Fibroblast of mammary gland (primary cell): ENCODE results near the gene KCTD21.

Experiments
- DNase-seq: peaks from one replicate; pipeline ENCODE4 v3.0.0-alpha.2; 2010; ENCODE audit warnings: low read depth
- H3K4me3 ChIP-seq: 2 replicates; pipeline ENCODE4 v1.5.1; 2011; ENCODE audit warnings: low read depth, mild to moderate bottlenecking, low read length, moderate library complexity; ENCODE audit not compliant: control insufficient read depth
- TF ChIP-seq, protein P1 (sequence below): conservative IDR thresholded peaks from 2 replicates; pipeline ENCODE4 v1.5.1; 2011; ENCODE audit warnings: low read depth, low read length, inconsistent platforms; ENCODE audit not compliant: control insufficient read depth, insufficient read depth

Gene KCTD21

DNA sequence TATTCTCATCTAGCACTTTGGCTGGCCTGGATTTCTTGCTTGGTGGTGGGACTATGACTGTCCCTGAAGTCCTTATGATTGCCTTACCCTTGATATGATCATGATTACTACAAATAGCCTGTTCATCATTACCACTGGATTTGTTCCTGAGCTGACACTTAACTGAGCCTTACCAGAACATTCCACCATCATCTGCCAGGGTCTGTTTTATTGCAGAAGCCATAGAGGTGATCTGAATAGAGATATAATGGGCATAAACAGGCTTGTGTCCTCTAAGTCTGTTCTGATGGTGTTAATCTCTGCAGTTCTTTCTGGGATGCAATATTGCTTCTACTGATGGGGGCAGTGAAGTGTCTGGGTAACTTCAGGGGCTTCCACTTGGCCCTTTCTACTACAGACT, 36.6 kb downstream of the KCTD21 start:
- no peak for DNase-seq
- no peak overlapping the region for H3K4me3 ChIP-seq
- TF ChIP-seq, protein P1, sequence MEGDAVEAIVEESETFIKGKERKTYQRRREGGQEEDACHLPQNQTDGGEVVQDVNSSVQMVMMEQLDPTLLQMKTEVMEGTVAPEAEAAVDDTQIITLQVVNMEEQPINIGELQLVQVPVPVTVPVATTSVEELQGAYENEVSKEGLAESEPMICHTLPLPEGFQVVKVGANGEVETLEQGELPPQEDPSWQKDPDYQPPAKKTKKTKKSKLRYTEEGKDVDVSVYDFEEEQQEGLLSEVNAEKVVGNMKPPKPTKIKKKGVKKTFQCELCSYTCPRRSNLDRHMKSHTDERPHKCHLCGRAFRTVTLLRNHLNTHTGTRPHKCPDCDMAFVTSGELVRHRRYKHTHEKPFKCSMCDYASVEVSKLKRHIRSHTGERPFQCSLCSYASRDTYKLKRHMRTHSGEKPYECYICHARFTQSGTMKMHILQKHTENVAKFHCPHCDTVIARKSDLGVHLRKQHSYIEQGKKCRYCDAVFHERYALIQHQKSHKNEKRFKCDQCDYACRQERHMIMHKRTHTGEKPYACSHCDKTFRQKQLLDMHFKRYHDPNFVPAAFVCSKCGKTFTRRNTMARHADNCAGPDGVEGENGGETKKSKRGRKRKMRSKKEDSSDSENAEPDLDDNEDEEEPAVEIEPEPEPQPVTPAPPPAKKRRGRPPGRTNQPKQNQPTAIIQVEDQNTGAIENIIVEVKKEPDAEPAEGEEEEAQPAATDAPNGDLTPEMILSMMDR, result no peak

DNA sequence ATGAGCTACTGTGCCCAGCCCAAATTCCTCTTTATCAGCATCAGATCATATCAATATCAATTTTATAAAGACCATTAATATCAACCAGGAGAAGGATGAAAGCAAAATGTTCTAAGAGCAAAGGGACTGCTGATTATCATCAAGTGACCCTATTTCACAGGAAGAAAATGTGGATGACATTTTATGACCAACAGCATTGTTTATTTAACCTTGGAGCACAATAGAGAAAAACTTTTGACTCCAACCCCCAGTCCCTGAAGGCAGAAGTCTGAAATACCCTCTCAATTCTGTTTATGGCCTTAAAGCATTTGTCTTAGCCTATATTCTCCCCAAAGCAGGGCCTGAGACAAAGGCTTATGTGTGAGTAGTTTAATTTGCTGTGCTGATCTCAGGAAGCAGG, 37.7 kb downstream of the KCTD21 start:
- TF ChIP-seq, protein P1, result no peak
- no peak overlapping the region for H3K4me3 ChIP-seq
- no peak for DNase-seq

DNA sequence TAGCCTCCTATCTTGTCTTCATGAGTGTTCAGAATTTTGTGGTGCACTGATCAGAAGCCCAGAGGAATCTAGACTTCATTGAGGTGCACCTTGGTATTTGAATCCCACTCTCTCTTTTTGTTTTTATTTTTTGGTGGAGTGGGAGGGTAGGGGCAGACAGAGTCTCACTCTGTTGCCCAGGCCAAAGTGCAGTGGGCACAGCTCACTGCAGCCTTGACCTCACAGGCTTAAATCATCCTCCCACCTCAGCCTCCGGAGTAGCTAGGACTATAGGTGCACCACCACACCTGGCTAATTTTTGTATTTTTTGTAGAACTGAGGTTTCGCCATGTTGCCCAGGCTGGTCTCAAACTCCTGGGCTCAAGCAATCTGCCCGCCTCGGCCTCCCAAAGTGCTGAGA, 38.1 kb downstream of the KCTD21 start:
- no peak for DNase-seq
- H3K4me3 ChIP-seq, result no peak overlapping the region
- TF ChIP-seq, protein P1, result no peak

DNA sequence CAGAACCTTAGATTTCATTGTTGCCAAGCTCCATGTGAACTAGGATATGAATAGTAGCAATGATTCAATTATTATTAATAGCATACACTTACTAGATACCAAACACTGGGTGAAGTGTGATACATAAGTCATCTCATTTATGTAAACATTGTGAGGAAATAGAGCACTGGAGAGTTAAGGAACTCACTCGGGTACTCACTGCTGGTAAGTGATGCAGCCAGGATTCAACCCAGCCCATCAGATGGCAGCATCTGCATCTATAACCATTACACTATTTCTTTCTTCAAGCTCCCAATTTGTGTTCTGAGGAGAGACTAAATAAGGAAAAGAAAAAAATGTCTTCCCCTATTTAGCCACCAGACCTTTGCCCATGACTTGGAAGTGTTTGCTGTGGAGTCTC, 38.8 kb downstream of the KCTD21 start:
- TF ChIP-seq, protein P1, result peak; percentile 35
- no peak overlapping the region for H3K4me3 ChIP-seq
- DNase-seq, result peak; percentile 80

DNA sequence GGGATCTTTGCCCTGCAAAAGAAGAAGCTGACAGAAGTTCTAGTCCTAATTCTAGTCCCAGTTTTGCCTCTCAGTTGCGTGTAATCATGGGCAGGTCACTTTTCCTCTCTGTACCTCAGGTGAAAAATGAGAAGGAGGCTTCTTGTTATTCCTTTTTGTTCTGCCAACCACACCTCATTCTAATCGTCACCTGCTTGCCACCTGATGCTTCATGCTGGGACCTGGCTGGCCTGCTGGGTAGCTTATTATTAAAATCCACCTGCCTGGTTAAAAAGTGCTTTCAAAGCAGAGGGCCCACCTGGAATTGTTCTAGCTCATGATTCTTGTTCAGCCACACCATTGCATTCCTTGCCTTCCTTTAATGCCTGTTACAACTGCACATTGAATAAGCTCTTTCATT, 40.6 kb downstream of the KCTD21 start:
- H3K4me3 ChIP-seq, result no peak overlapping the region
- TF ChIP-seq, protein P1, result no peak
- no peak for DNase-seq

DNA sequence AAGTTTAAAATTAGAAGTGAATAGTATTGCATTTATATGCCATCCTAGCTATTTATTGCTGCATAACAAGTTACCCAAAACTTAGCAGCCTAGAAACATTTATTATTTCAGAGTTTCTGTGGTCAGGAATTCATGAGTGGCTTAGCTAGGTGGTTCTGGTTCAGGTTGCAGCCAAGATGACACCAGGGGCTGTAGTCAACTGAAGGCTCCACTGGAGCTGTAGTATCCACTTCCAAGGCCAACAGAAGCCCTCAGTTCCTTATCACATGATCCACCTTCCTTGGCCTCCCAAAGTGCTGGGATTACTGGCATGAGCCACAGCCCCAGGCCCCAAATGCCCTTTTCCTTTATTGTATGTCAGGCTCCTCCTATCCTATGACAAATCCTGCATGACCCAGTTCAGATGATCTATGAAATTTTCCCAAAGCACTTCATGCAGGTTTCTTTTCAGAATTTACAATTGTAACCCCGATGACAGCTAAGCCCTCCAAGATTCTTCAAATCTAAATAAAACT, 42.9 kb downstream of the KCTD21 start:
- TF ChIP-seq, protein P1, result no peak
- no peak overlapping the region for H3K4me3 ChIP-seq
- DNase-seq, result no peak
